Prostate gland (tissue), 2 donors: ENCODE data around the gene TRUB1.

Experiments
- POLR2A ChIP-seq: fragments of 450-650 bp; IDR thresholded peaks from one replicate; pipeline ENCODE4 v1.6.1; 2016; ENCODE audit warnings: antibody characterized with exemption, mild to moderate bottlenecking
- POLR2AphosphoS5 ChIP-seq: sonication (generic); formaldehyde crosslinking; IDR thresholded peaks from one replicate; pipeline ENCODE4 v1.6.1; 2017; ENCODE audit warnings: antibody characterized with exemption
- TF ChIP-seq, protein P1 (sequence below), 4 experiments: fragments of 200-600 bp in 2 of 4; fragments of 450-650 bp in 2 of 4; sonication (generic) in 2 of 4; IDR thresholded peaks; 1 replicate in 3 of 4; 2 replicates in 1 of 4; pipeline ENCODE4 v1.5.1; 2016 to 2019; ENCODE audit warnings: antibody characterized with exemption in 4 of 4, mild to moderate bottlenecking in 2 of 4, moderate library complexity in 2 of 4

DNA sequence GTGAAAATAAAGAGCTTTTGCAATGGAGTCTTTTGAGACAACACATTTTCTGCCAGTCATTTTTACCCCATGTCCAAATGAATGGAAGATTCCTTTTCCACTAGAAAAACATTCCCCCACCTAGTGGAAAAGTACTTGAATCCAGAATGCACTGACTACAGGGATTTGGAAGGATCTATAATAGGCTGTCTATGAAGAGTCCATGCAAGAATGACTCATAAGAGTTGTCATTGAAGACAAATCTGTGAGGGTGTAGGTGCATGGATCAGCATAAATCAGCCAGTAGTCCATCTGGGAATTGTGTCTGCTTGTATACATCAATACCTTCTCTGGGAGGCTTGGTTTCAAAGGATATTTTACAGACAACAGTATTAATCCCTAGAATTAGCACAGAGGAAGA, 32.5 kb upstream of the TRUB1 start:
- TF ChIP-seq, protein P1, sequence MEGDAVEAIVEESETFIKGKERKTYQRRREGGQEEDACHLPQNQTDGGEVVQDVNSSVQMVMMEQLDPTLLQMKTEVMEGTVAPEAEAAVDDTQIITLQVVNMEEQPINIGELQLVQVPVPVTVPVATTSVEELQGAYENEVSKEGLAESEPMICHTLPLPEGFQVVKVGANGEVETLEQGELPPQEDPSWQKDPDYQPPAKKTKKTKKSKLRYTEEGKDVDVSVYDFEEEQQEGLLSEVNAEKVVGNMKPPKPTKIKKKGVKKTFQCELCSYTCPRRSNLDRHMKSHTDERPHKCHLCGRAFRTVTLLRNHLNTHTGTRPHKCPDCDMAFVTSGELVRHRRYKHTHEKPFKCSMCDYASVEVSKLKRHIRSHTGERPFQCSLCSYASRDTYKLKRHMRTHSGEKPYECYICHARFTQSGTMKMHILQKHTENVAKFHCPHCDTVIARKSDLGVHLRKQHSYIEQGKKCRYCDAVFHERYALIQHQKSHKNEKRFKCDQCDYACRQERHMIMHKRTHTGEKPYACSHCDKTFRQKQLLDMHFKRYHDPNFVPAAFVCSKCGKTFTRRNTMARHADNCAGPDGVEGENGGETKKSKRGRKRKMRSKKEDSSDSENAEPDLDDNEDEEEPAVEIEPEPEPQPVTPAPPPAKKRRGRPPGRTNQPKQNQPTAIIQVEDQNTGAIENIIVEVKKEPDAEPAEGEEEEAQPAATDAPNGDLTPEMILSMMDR (IDR thresholded peaks at IDR 0.05): no peak
- TF ChIP-seq POLR2A: no peak
- TF ChIP-seq POLR2AphosphoS5: no peak
